Suprapubic skin (tissue), 4 donors: ENCODE results near the gene PSMD2. TPM values are rescaled to one million over a fixed set of nuclear protein-coding genes. Genes with fewer than 3 reads are reported as not detected.
A peak's percentile ranks its signal among the peaks of the same experiment; 100 is the strongest.
"Not testable (repeated sequence)": the region's sequence is repeated elsewhere in the genome, so short reads cannot be mapped to it uniquely, and the experiment has no call there.

ENCODE experiments used
- DNase-seq, 2 donors: peaks; one replicate each; pipeline ENCODE4 v3.0.0-alpha.2; 2019; ENCODE audit warnings: low spot score in 2 of 2
- H3K27ac ChIP-seq: fragments of 200-600 bp; sonication (generic); one replicate; pipeline ENCODE4 v1.5.1; 2019
- H3K27me3 ChIP-seq: fragments of 200-600 bp; sonication (generic); one replicate; pipeline ENCODE4 v1.5.1; 2019
- H3K36me3 ChIP-seq: fragments of 200-600 bp; sonication (generic); one replicate; pipeline ENCODE4 v1.5.1; 2019
- H3K4me1 ChIP-seq: fragments of 200-600 bp; sonication (generic); one replicate; pipeline ENCODE4 v1.5.1; 2019
- H3K4me3 ChIP-seq: fragments of 200-600 bp; sonication (generic); one replicate; pipeline ENCODE4 v1.5.1; 2019; ENCODE audit warnings: mild to moderate bottlenecking
- H3K9me3 ChIP-seq: fragments of 200-600 bp; sonication (generic); one replicate; pipeline ENCODE4 v1.5.1; 2019
- CTCF ChIP-seq, 2 donors: fragments of 200-600 bp in 1 of 2; fragments of 450-650 bp in 1 of 2; sonication (generic) in 1 of 2; IDR thresholded peaks; one replicate each; pipeline ENCODE4 v1.5.1; 2016 to 2019; ENCODE audit warnings: antibody characterized with exemption in 2 of 2, mild to moderate bottlenecking in 1 of 2, moderate library complexity in 1 of 2
- EP300 ChIP-seq: sonication (generic); formaldehyde crosslinking; IDR thresholded peaks from one replicate; pipeline ENCODE4 v1.6.1; 2017; ENCODE audit warnings: antibody characterized with exemption
- POLR2A ChIP-seq, 2 donors: fragments of 450-650 bp; IDR thresholded peaks; one replicate each; pipeline ENCODE4 v1.6.1; 2017; ENCODE audit warnings: antibody characterized with exemption in 2 of 2, mild to moderate bottlenecking in 2 of 2, moderate library complexity in 2 of 2
- POLR2AphosphoS5 ChIP-seq, 3 donors: sonication (generic); formaldehyde crosslinking; IDR thresholded peaks; one replicate each; pipeline ENCODE4 v1.6.1; 2017; ENCODE audit warnings: antibody characterized with exemption in 3 of 3
- WGBS: methylation state at CpG from one replicate; pipeline ENCODE4 v1.1.5; 2018; 5-methylcytosine and 5-hydroxymethylcytosine counted together
- total RNA-seq, 4 donors: library from RNA; depleted of rRNA; stranded (reverse); fragments of >200 nt; gene quantifications; one replicate each; pipeline ENCODE4 v1.1.0, GENCODE V29; 2016

The PSMD2 gene
- total RNA-seq, 4 donors from 2014 or later = 118 to 221 (median 197) TPM

GRCh38 chr3:184260724-184261269 is 38.2 kb upstream of the PSMD2 start:
- 4% methylated on average over 8 of the region's 49 CpGs for WGBS
- DNase-seq = no peak
- Histone ChIP-seq H3K9me3 (no peaks in the 10 kb centered on the region), H3K36me3 (peaks cover 4% of the 10 kb centered on the region), H3K27ac (no peak overlapping the region), H3K4me1 (peaks cover 33% of the 10 kb centered on the region), H3K27me3 (peaks cover 66% of the 10 kb centered on the region), H3K4me3 (peak overlapping the region; percentile 50)
- TF ChIP-seq POLR2AphosphoS5 (IDR thresholded peaks at IDR 0.05) = no peak

- H3K36me3 ChIP-seq = peaks cover 4% of the 10 kb centered on the region
- peaks cover 66% of the 10 kb centered on the region for H3K27me3 ChIP-seq
- no peak within 1 kb of the TSS for H3K27ac ChIP-seq
- H3K9me3 ChIP-seq = no peaks in the 10 kb centered on the region
- peak within 1 kb of the TSS; percentile 50 for H3K4me3 ChIP-seq
- peaks cover 33% of the 10 kb centered on the region for H3K4me1 ChIP-seq
- TF ChIP-seq EP300 = no peak
- 0% methylated on average over 8 of the region's 67 CpGs for WGBS
- no peak for DNase-seq
Observed at GRCh38 chr3:184261270-184261853, 37.7 kb upstream of the PSMD2 start, which contains the start of gene CAMK2N2. Gene CAMK2N2, minus strand, starts transcription at chr3:184261553. Its CDS starts 268 bp downstream, at chr3:184261285.

GRCh38 chr3:184261854-184262763 is 36.9 kb upstream of the PSMD2 start:
- 1% methylated on average over 26 of the region's 66 CpGs for WGBS
- no peak for DNase-seq
- peaks cover 4% of the 10 kb centered on the region for H3K36me3 ChIP-seq
- no peak overlapping the region for H3K27ac ChIP-seq
- H3K4me3 ChIP-seq = peak overlapping the region; percentile 50
- H3K9me3 ChIP-seq = no peaks in the 10 kb centered on the region
- H3K4me1 ChIP-seq = peaks cover 33% of the 10 kb centered on the region
- H3K27me3 ChIP-seq = peaks cover 66% of the 10 kb centered on the region
- TF ChIP-seq POLR2A (IDR thresholded peaks at IDR 0.05) (no peak), POLR2AphosphoS5 (IDR thresholded peaks at IDR 0.05) (no peak), CTCF (IDR thresholded peaks at IDR 0.05) (no peak), EP300 (no peak)

- Histone ChIP-seq H3K9me3 (no peaks in the 10 kb centered on the region), H3K27me3 (peaks cover 66% of the 10 kb centered on the region), H3K4me3 (peak overlapping the region; percentile 50), H3K36me3 (peaks cover 4% of the 10 kb centered on the region), H3K4me1 (peaks cover 33% of the 10 kb centered on the region), H3K27ac (no peak overlapping the region)
- no peak for DNase-seq
- TF ChIP-seq POLR2AphosphoS5 (IDR thresholded peaks at IDR 0.05) (no peak), EP300 (no peak), CTCF (IDR thresholded peaks at IDR 0.05) (no peak), POLR2A (IDR thresholded peaks at IDR 0.05) (no peak)
- 40% methylated on average over 6 of the region's 15 CpGs for WGBS
Observed at GRCh38 chr3:184262764-184263179, 36.3 kb upstream of the PSMD2 start.

- not testable (repeated sequence) for H3K9me3 ChIP-seq, H3K4me3 ChIP-seq, H3K27ac ChIP-seq, H3K4me1 ChIP-seq, H3K36me3 ChIP-seq, DNase-seq
- 88% methylated on average over 1 of the region's 1 CpG for WGBS
- H3K27me3 ChIP-seq = peaks cover 29% of the 10 kb centered on the region
Observed at GRCh38 chr3:184267249-184267648, 31.8 kb upstream of the PSMD2 start.

GRCh38 chr3:184272269-184272668 is 26.8 kb upstream of the PSMD2 start:
- Histone ChIP-seq H3K27me3 (peaks cover 41% of the 10 kb centered on the region), H3K27ac (no peak overlapping the region), H3K4me3 (no peak overlapping the region), H3K4me1 (peaks cover 5% of the 10 kb centered on the region), H3K36me3 (no peaks in the 10 kb centered on the region), H3K9me3 (no peaks in the 10 kb centered on the region)
- no peak for TF ChIP-seq POLR2AphosphoS5 (IDR thresholded peaks at IDR 0.05)
- no peak for TF ChIP-seq EP300
- TF ChIP-seq CTCF (IDR thresholded peaks at IDR 0.05) = no peak
- no peak for TF ChIP-seq POLR2A (IDR thresholded peaks at IDR 0.05)
- no peak for DNase-seq
- 64% methylated on average over 1 of the region's 1 CpG for WGBS
